GM19467 (cell line): ENCODE results near the gene ZNF738.
A peak's percentile ranks its signal among the peaks of the same experiment; 100 is the strongest.
"Not testable (repeated sequence)": the region's sequence is repeated elsewhere in the genome, so short reads cannot be mapped to it uniquely, and the experiment has no call there.

Experiments used
- ATAC-seq: cut with Tn5 transposase; IDR thresholded peaks from one replicate; pipeline ENCODE4 v1.9.1; 2021; ENCODE audit warnings: mild to moderate bottlenecking, moderate library complexity; ENCODE audit not compliant: unreplicated experiment

The ZNF738 gene

GRCh38 chr19:21358768-21359451, at the start of gene ZNF738:
Gene ZNF738 (plus strand): TSS chr19:21359000. CDS start chr19:21359141, 141 bp downstream.
- ATAC-seq: peak; percentile 93

- not testable (repeated sequence) for ATAC-seq
Measured at GRCh38 chr19:21312807-21313206, 46.0 kb upstream of the ZNF738 start.

GRCh38 chr19:21314676-21315075, 44.1 kb upstream of the ZNF738 start:
- ATAC-seq: no peak

- ATAC-seq: no peak
Measured at GRCh38 chr19:21317821-21318220, 41.0 kb upstream of the ZNF738 start.

GRCh38 chr19:21321134-21321533, 37.7 kb upstream of the ZNF738 start:
- ATAC-seq: no peak

- ATAC-seq: no peak
Measured at GRCh38 chr19:21321996-21322395, 36.8 kb upstream of the ZNF738 start.

- no peak for ATAC-seq
Measured at GRCh38 chr19:21322528-21322927, 36.3 kb upstream of the ZNF738 start.

GRCh38 chr19:21323000-21323399, 35.8 kb upstream of the ZNF738 start:
- ATAC-seq: no peak

GRCh38 chr19:21326169-21326568, 32.6 kb upstream of the ZNF738 start:
- ATAC-seq: no peak

- no peak for ATAC-seq
Measured at GRCh38 chr19:21328406-21328805, 30.4 kb upstream of the ZNF738 start.

GRCh38 chr19:21328885-21329605, 29.8 kb upstream of the ZNF738 start, which contains the start of gene ZNF708:
Gene ZNF708 (minus strand): TSS chr19:21329410. CDS start chr19:21329212, 198 bp downstream.
- peak; percentile 99 for ATAC-seq

- no peak for ATAC-seq
Measured at GRCh38 chr19:21335721-21336120, 23.1 kb upstream of the ZNF738 start.

GRCh38 chr19:21344841-21345240, 14.0 kb upstream of the ZNF738 start:
- not testable (repeated sequence) for ATAC-seq

GRCh38 chr19:21352830-21353229, 6.0 kb upstream of the ZNF738 start:
- no peak for ATAC-seq

GRCh38 chr19:21362291-21362690, 3.5 kb downstream of the ZNF738 start:
- ATAC-seq: no peak

- no peak for ATAC-seq
Measured at GRCh38 chr19:21383980-21384582, 25.3 kb downstream of the ZNF738 start.

GRCh38 chr19:21396121-21396520, 37.3 kb downstream of the ZNF738 start:
- no peak for ATAC-seq

GRCh38 chr19:21396893-21397572, 38.2 kb downstream of the ZNF738 start, which contains the start of gene ZNF493:
Gene ZNF493 (plus strand): TSS chr19:21397133. CDS start chr19:21397238, 105 bp downstream.
- peak; percentile 100 for ATAC-seq

- ATAC-seq: no peak
Measured at GRCh38 chr19:21398851-21399250, 40.1 kb downstream of the ZNF738 start.

GRCh38 chr19:21402303-21402985, 43.6 kb downstream of the ZNF738 start:
- ATAC-seq: no peak

- ATAC-seq: no peak
Measured at GRCh38 chr19:21410166-21410565, 51.4 kb downstream of the ZNF738 start.
